ENCODE measurements around the gene SAP130. TPM values are rescaled to one million over a fixed set of nuclear protein-coding genes. Genes with fewer than 3 reads are reported as not detected.

SAP130 gene
- total RNA-seq, 3 donors from 2014 or later (not counting 1 experiment from before 2014, with no cell fraction given), result 33.6 to 43.7 (median 36.2) TPM

DNA sequence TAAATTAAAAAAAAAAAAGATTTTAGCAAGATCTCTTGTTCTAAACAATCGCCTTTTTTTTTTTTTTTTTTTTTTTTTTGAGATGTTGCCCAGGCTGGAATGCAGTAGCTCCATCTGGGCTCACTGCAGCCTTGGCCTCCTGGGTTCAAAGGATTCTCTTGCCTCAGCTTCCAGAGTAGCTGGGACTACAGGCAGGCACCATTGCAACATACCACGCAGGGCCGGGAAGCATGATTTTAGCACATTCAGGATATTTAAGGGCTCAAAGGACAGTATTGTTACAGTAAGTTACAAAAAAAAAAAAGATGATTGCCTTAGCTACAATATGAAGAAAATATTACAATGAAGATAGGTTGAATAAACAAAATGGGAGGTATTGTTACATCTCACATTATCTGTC is 29.5 kb upstream of the SAP130 start:
- intact Hi-C loops (cut with micrococcal nuclease), result no loop called here
- Histone ChIP-seq H3K36me3 (ENCODE audit: control insufficient read depth, insufficient read depth, low read length) (no peaks in the 10 kb centered on the region), H3K27ac (ENCODE audit: low read length) (no peak overlapping the region), H3K4me3 (ENCODE audit: low read length) (no peak overlapping the region), H3K4me1 (ENCODE audit: control insufficient read depth, insufficient read depth, low read length) (no peaks in the 10 kb centered on the region), H3K27me3 (ENCODE audit: control insufficient read depth, insufficient read depth, low read length) (peaks cover 2% of the 10 kb centered on the region), H3K9me3 (ENCODE audit: control insufficient read depth, insufficient read depth, low read length) (no peaks in the 10 kb centered on the region)
- no peak for DNase-seq
- no peak for ATAC-seq
- Mint-ChIP-seq H3K27ac (no peak overlapping the region), H3K4me1 (no peaks in the 10 kb centered on the region), H3K36me3 (no peaks in the 10 kb centered on the region), H3K27me3 (ENCODE audit: low read depth in 2 of 2) (peaks cover 5 to 9% of the 10 kb centered on the region in 2 donors), H3K9me3 (no peaks in the 10 kb centered on the region), H3K4me3 (no peak overlapping the region)
- TF ChIP-seq, protein P1, sequence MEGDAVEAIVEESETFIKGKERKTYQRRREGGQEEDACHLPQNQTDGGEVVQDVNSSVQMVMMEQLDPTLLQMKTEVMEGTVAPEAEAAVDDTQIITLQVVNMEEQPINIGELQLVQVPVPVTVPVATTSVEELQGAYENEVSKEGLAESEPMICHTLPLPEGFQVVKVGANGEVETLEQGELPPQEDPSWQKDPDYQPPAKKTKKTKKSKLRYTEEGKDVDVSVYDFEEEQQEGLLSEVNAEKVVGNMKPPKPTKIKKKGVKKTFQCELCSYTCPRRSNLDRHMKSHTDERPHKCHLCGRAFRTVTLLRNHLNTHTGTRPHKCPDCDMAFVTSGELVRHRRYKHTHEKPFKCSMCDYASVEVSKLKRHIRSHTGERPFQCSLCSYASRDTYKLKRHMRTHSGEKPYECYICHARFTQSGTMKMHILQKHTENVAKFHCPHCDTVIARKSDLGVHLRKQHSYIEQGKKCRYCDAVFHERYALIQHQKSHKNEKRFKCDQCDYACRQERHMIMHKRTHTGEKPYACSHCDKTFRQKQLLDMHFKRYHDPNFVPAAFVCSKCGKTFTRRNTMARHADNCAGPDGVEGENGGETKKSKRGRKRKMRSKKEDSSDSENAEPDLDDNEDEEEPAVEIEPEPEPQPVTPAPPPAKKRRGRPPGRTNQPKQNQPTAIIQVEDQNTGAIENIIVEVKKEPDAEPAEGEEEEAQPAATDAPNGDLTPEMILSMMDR (IDR thresholded peaks at IDR 0.05), result no peak
- 88% methylated on average over 3 of the region's 3 CpGs for WGBS (ENCODE audit: insufficient coverage)

DNA sequence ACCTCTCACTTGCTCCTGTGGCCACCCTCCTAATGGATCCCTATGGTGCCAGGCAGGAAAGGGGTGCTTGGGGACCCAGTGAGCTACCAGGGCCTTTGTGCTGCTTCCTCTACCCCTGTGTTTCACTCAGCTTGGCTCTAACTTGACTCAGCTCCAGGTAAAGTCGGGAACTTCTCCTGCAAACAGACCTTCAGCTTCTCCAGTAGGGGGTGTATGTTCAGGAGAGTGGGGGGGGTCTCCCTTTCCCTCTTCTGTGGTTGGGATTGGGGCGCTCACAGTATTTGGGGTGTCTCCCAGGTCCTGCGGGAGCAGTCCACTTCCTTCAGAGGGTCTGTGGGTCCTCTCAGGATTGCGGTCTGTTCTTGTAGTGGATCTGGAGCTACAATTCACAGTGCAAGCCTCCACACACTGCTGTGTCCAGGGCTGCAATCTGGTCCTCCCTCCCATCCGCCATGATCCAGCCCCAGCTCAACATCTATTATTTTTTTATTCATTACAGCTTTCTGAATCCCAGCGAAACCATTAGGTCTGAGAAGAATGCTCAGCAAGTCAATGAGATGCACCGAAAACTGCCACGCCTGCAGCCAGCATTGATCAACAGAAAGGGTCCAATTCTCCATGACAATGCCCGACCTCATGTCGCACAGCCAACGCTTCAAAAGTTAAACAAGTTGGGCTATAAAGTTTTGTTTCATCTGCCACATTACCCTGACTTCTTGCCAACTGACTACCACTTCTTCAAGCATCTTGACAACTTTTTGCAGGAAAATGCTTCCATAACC is 26.4 kb upstream of the SAP130 start:
- peaks cover 27 to 35% of the 10 kb centered on the region in 2 donors for H3K27me3 Mint-ChIP-seq (ENCODE audit: low read depth in 2 of 2)
- peaks cover 0 to 2% of the 10 kb centered on the region in 2 donors for H3K9me3 Mint-ChIP-seq
- no peak overlapping the region for H3K4me3 ChIP-seq (ENCODE audit: low read length)
- H3K36me3 Mint-ChIP-seq, result peaks cover 13% of the 10 kb centered on the region
- DNase-seq (no peak), ATAC-seq (no peak)
- no peak overlapping the region for H3K27ac Mint-ChIP-seq
- WGBS (ENCODE audit: insufficient coverage), result 92% methylated on average over 10 of the region's 11 CpGs
- TF ChIP-seq, protein P1 (IDR thresholded peaks at IDR 0.05), result no peak
- H3K4me1 ChIP-seq (ENCODE audit: control insufficient read depth, insufficient read depth, low read length), result no peaks in the 10 kb centered on the region
- no peaks in the 10 kb centered on the region for H3K4me1 Mint-ChIP-seq
- intact Hi-C loops (cut with micrococcal nuclease), result no loop called here
- no peak overlapping the region for H3K27ac ChIP-seq (ENCODE audit: low read length)
- peaks cover 2% of the 10 kb centered on the region for H3K27me3 ChIP-seq (ENCODE audit: control insufficient read depth, insufficient read depth, low read length)
- no peaks in the 10 kb centered on the region for H3K36me3 ChIP-seq (ENCODE audit: control insufficient read depth, insufficient read depth, low read length)
- no peak overlapping the region for H3K4me3 Mint-ChIP-seq
- no peaks in the 10 kb centered on the region for H3K9me3 ChIP-seq (ENCODE audit: control insufficient read depth, insufficient read depth, low read length)

DNA sequence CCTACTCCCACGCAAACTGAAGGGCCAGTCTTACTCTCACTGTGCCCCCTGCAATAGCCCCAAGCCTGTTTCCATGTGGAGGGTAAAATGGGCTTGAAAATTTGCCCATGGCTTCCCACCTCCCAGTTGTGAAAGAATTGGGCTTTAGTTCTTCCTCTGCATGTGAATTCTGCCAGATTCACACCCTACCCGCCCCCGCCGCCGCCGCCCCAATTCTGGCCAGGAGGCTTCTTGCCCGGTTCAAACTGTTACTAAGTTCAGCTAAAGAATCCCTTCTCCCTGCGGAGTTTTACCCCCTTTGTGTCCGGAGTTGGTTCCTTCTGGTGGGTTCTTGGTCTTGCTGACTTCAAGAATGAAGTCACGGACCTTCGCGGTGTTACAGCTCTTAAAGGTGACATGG is 25.5 kb upstream of the SAP130 start:
- WGBS (ENCODE audit: insufficient coverage), result 95% methylated on average over 11 of the region's 12 CpGs
- intact Hi-C loops (cut with micrococcal nuclease), result no loop called here

More for the DNA sequence above, 25.5 kb upstream of the SAP130 start:
- TF ChIP-seq, protein P1 (IDR thresholded peaks at IDR 0.05), result no peak
- Histone ChIP-seq H3K4me1 (ENCODE audit: control insufficient read depth, insufficient read depth, low read length) (no peaks in the 10 kb centered on the region), H3K36me3 (ENCODE audit: control insufficient read depth, insufficient read depth, low read length) (no peaks in the 10 kb centered on the region), H3K9me3 (ENCODE audit: control insufficient read depth, insufficient read depth, low read length) (no peaks in the 10 kb centered on the region), H3K27ac (ENCODE audit: low read length) (no peak overlapping the region), H3K27me3 (ENCODE audit: control insufficient read depth, insufficient read depth, low read length) (peaks cover 2% of the 10 kb centered on the region), H3K4me3 (ENCODE audit: low read length) (no peak overlapping the region)
- no peak overlapping the region for H3K4me3 Mint-ChIP-seq
- peaks cover 14% of the 10 kb centered on the region for H3K36me3 Mint-ChIP-seq
- ATAC-seq (no peak), DNase-seq (no peak)
- H3K4me1 Mint-ChIP-seq, result no peaks in the 10 kb centered on the region
- peaks cover 0 to 2% of the 10 kb centered on the region in 2 donors for H3K9me3 Mint-ChIP-seq
- H3K27ac Mint-ChIP-seq, result no peak overlapping the region
- peaks cover 34 to 40% of the 10 kb centered on the region in 2 donors for H3K27me3 Mint-ChIP-seq (ENCODE audit: low read depth in 2 of 2)

All from natural killer cell (primary cell).